ENCODE measurements around the gene TMEM191C. TPM values are rescaled to one million over a fixed set of nuclear protein-coding genes. Genes with fewer than 3 reads are reported as not detected.
A peak's percentile ranks its signal among the peaks of the same experiment; 100 is the strongest.

The TMEM191C gene
- total and polyA plus RNA-seq, 2 of the 13 experiments (the other 11 are each of a cell fraction or from before 2014, with no cell fraction given), result 1.2 to 2.9 TPM

- Histone ChIP-seq H2AFZ (ENCODE audit: low read length) (no peak overlapping the region), H3K9me3 (ENCODE audit: low read length) (no peaks in the 10 kb centered on the region), H3K9ac (ENCODE audit: insufficient read depth, low read depth, low read length) (no peak overlapping the region), H3K27ac (ENCODE audit: extremely low read length, insufficient read depth, low read length) (no peak overlapping the region), H3K4me3 (replicated peaks in 1 of 3; ENCODE audit: insufficient read depth in 1 of 3, low read depth in 2 of 3, low read length in 3 of 3) (no peak overlapping the region), H3K4me2 (ENCODE audit: low read depth, low read length) (no peak overlapping the region), H3K27me3 (ENCODE audit: control insufficient read depth in 1 of 2, insufficient read depth in 2 of 2, low read length in 2 of 2) (no peaks in the 10 kb centered on the region), H3K4me1 (ENCODE audit: insufficient read depth, low read length) (no peaks in the 10 kb centered on the region), H4K20me1 (ENCODE audit: insufficient read depth, low read length) (no peaks in the 10 kb centered on the region), H3K79me2 (ENCODE audit: insufficient read depth, low read length) (peaks cover 4% of the 10 kb centered on the region), H3K36me3 (replicated peaks in 1 of 2; ENCODE audit: control insufficient read depth in 1 of 2, insufficient read depth in 2 of 2, low read length in 2 of 2) (peaks cover 12 to 29% of the 10 kb centered on the region in 2 experiments)
- CTCF ChIA-PET (ENCODE audit: low intra/inter-chr PET ratio, low total read pairs), result no interaction called here
- POLR2A ChIA-PET, result no interaction called here
- DNase-seq (ENCODE audit: low spot score) (no peak), FAIRE-seq (no peak), ATAC-seq (no peak)
- WGBS (ENCODE audit: low lambda C conversion rate), result 89% methylated on average over 11 of the region's 19 CpGs
- TF ChIP-seq ZC3H13 (CRISPR knock-in tag; IDR thresholded peaks at IDR 0.05), result peak; percentile 55; the same call in 1 of the 2 replicates
- TF ChIP-seq AKAP8 (CRISPR knock-in tag; IDR thresholded peaks at IDR 0.05), result 0 out of 2 replicates have a peak, but pooled peaks have one; percentile 2
- TF ChIP-seq CTCF (CRISPR knock-in tag; IDR thresholded peaks at IDR 0.05), result peak; percentile 24
- TF ChIP-seq CBFB (CRISPR knock-in tag; IDR thresholded peaks at IDR 0.05), result no peak
- peak; percentile 43 for TF ChIP-seq STAG1 (CRISPR knock-in tag; IDR thresholded peaks at IDR 0.05)
- peak; percentile 80 for TF ChIP-seq AGO2 (optimal IDR thresholded peaks at IDR 0.05; ENCODE audit: low read depth, low read length)
- no peak for TF ChIP-seq MZF1 (CRISPR knock-in tag; IDR thresholded peaks at IDR 0.05; ENCODE audit: borderline replicate concordance)
- TF ChIP-seq SETDB1 (CRISPR knock-in tag; IDR thresholded peaks at IDR 0.05; ENCODE audit: borderline replicate concordance), result no peak
- TF ChIP-seq TOE1 (CRISPR knock-in tag; IDR thresholded peaks at IDR 0.05), result no peak
- no peak for TF ChIP-seq HNF1B (CRISPR knock-in tag; IDR thresholded peaks at IDR 0.05)
- no TSS peak for BruUV-seq (replicated peaks)
- intact Hi-C loops (cut with micrococcal nuclease; ENCODE audit: unreplicated experiment) (no loop called here), in situ Hi-C loops (cut with HindIII; ENCODE audit: extremely low pct_ligation_motif_present, low pct_unique_long_range_greater_than_20kb) (no loop called here)
Measured at GRCh38 chr22:21450320-21450831, 16.8 kb upstream of the TMEM191C start.

Measured in HepG2 (cell line).